Sigmoid colon (tissue), 7 donors: ENCODE data around the gene AUTS2. TPM values are rescaled to one million over a fixed set of nuclear protein-coding genes. Genes with fewer than 3 reads are reported as not detected.

Experiments used
- DNase-seq: peaks from one replicate; pipeline ENCODE4 v3.0.0-alpha.2; 2019
- H3K27ac ChIP-seq, 4 donors: fragments of 200-600 bp; sonication (generic); one replicate each; pipeline ENCODE4 v1.5.1; 2016 to 2019; ENCODE audit warnings: mild to moderate bottlenecking in 1 of 4
- H3K27me3 ChIP-seq, 3 donors: fragments of 200-600 bp; sonication (generic); one replicate each; pipeline ENCODE4 v1.5.1; 2019; ENCODE audit warnings: mild to moderate bottlenecking in 1 of 3
- H3K36me3 ChIP-seq, 4 donors: fragments of 200-600 bp; sonication (generic); one replicate each; pipeline ENCODE4 v1.5.1; 2016 to 2019
- H3K4me1 ChIP-seq, 4 donors: fragments of 200-600 bp; sonication (generic); one replicate each; pipeline ENCODE4 v1.5.1; 2017 to 2019
- H3K4me3 ChIP-seq, 4 donors: fragments of 200-600 bp; sonication (generic); one replicate each; pipeline ENCODE4 v1.5.1; 2017 to 2019; ENCODE audit warnings: mild to moderate bottlenecking in 2 of 4, moderate library complexity in 1 of 4
- H3K9me3 ChIP-seq, 4 donors: fragments of 200-600 bp in 3 of 4; sonication (generic) in 3 of 4; one replicate each; pipeline versions ENCODE4 v1.5.1 to v1.6.1; 2013 to 2019
- CTCF ChIP-seq, 4 experiments: fragments of 450-650 bp in 3 of 4; fragments of 200-600 bp in 1 of 4; IDR thresholded peaks; one replicate each; pipeline ENCODE4 v1.5.1; 2016 to 2019; ENCODE audit warnings: antibody characterized with exemption in 4 of 4, mild to moderate bottlenecking in 3 of 4, moderate library complexity in 2 of 4
- EP300 ChIP-seq, 4 donors: sonication (generic); formaldehyde crosslinking; IDR thresholded peaks; one replicate each; pipeline ENCODE4 v1.6.1; 2017; ENCODE audit warnings: antibody characterized with exemption in 4 of 4
- POLR2A ChIP-seq, 2 donors: fragments of 450-650 bp; IDR thresholded peaks; one replicate each; pipeline ENCODE4 v1.6.1; 2016; ENCODE audit warnings: antibody characterized with exemption in 2 of 2, mild to moderate bottlenecking in 2 of 2, moderate library complexity in 2 of 2
- POLR2AphosphoS5 ChIP-seq, 4 donors: sonication (generic); formaldehyde crosslinking; IDR thresholded peaks; one replicate each; pipeline ENCODE4 v1.6.1; 2017; ENCODE audit warnings: antibody characterized with exemption in 4 of 4
- WGBS, 2 donors: extraction: QIAGEN DNeasy Blood & Tissue Kit; methylation state at CpG; one replicate each; pipeline ENCODE4 v1.1.7; 2013; 5-methylcytosine and 5-hydroxymethylcytosine counted together
- intact Hi-C: fragments of 100-400 bp; cut with DNase I; formaldehyde crosslinking; loops from one replicate; pipeline ENCODE4 v1.15.1; 2023
- polyA plus RNA-seq, 3 donors: library from polyadenylated mRNA; stranded (reverse); fragments of 200-250 nt; gene quantifications; one replicate each; pipeline ENCODE4 v1.2.3, GENCODE V29; 2013
- total RNA-seq, 4 donors: library from RNA; depleted of rRNA; stranded (reverse); fragments of >200 nt; gene quantifications; one replicate each; pipeline ENCODE4 v1.1.0, GENCODE V29; 2016
- donor health status: healthy with polysubstance abuse.
- donor health status: Bipolar disorder and iron deficiency.
- donor health status: healthy.

Gene AUTS2
- total and polyA plus RNA-seq, 7 donors: 3.6 to 55.7 (median 25.5) TPM

- WGBS, 2 donors: 41 to 75% methylated on average over 3 of the region's 3 CpGs
- Histone ChIP-seq H3K27ac (no peak overlapping the region), H3K4me3 (no peak overlapping the region), H3K27me3 (no peaks in the 10 kb centered on the region), H3K36me3 (no peaks in the 10 kb centered on the region), H3K4me1 (no peaks in the 10 kb centered on the region), H3K9me3 (no peaks in the 10 kb centered on the region)
- TF ChIP-seq CTCF (IDR thresholded peaks at IDR 0.05): no peak
- no peak for TF ChIP-seq POLR2AphosphoS5 (IDR thresholded peaks at IDR 0.05)
- no peak for TF ChIP-seq POLR2A (IDR thresholded peaks at IDR 0.05)
- TF ChIP-seq EP300 (IDR thresholded peaks at IDR 0.05): no peak
- intact Hi-C loops: no loop called here
- no peak for DNase-seq
These were observed 560.8 kb downstream of the AUTS2 start for GRCh38 chr7:70159121-70159520.

GRCh38 chr7:70165477-70166170, 567.3 kb downstream of the AUTS2 start:
- no peaks in the 10 kb centered on the region for H3K4me1 ChIP-seq
- DNase-seq: no peak
- H3K27me3 ChIP-seq: no peaks in the 10 kb centered on the region
- H3K36me3 ChIP-seq: no peaks in the 10 kb centered on the region
- H3K27ac ChIP-seq: no peak overlapping the region
- WGBS, 2 donors: 80 to 81% methylated on average over 7 of the region's 7 CpGs
- H3K4me3 ChIP-seq: no peak overlapping the region
- TF ChIP-seq POLR2A (IDR thresholded peaks at IDR 0.05) (no peak), EP300 (IDR thresholded peaks at IDR 0.05) (no peak), POLR2AphosphoS5 (IDR thresholded peaks at IDR 0.05) (no peak), CTCF (IDR thresholded peaks at IDR 0.05) (no peak)
- intact Hi-C loops: no loop called here
- H3K9me3 ChIP-seq: no peaks in the 10 kb centered on the region

- DNase-seq: no peak
- 88 to 89% methylated on average over 4 of the region's 4 CpGs for WGBS, 2 donors
- no peak for TF ChIP-seq CTCF (IDR thresholded peaks at IDR 0.05)
- no peak for TF ChIP-seq POLR2AphosphoS5 (IDR thresholded peaks at IDR 0.05)
- TF ChIP-seq EP300 (IDR thresholded peaks at IDR 0.05): no peak
- TF ChIP-seq POLR2A (IDR thresholded peaks at IDR 0.05): no peak
These were observed 573.2 kb downstream of the AUTS2 start for GRCh38 chr7:70171369-70171920.

GRCh38 chr7:70177166-70177565, 578.9 kb downstream of the AUTS2 start:
- no peaks in the 10 kb centered on the region for H3K27me3 ChIP-seq
- H3K4me1 ChIP-seq: peaks cover 0 to 7% (median 0%) of the 10 kb centered on the region in 4 donors
- intact Hi-C loops: no loop called here
- H3K9me3 ChIP-seq: no peaks in the 10 kb centered on the region
- no peaks in the 10 kb centered on the region for H3K36me3 ChIP-seq
- WGBS, 2 donors: 78 to 92% methylated on average over 3 of the region's 3 CpGs
- TF ChIP-seq EP300 (IDR thresholded peaks at IDR 0.05) (no peak), POLR2AphosphoS5 (IDR thresholded peaks at IDR 0.05) (no peak), CTCF (IDR thresholded peaks at IDR 0.05) (no peak), POLR2A (IDR thresholded peaks at IDR 0.05) (no peak)
- H3K27ac ChIP-seq: no peak overlapping the region
- no peak overlapping the region for H3K4me3 ChIP-seq
- no peak for DNase-seq

More at GRCh38 chr7:70171369-70171920, 573.2 kb downstream of the AUTS2 start:
- Histone ChIP-seq H3K27me3 (no peaks in the 10 kb centered on the region), H3K4me3 (no peak overlapping the region), H3K27ac (no peak overlapping the region), H3K9me3 (no peaks in the 10 kb centered on the region), H3K36me3 (no peaks in the 10 kb centered on the region), H3K4me1 (no peaks in the 10 kb centered on the region)
- intact Hi-C loops: no loop called here
